Smooth muscle cell (in vitro differentiated cells): Measurements from ENCODE around the gene FBXW8. TPM values are rescaled to one million over a fixed set of nuclear protein-coding genes. Genes with fewer than 3 reads are reported as not detected.

Experiments
- DNase-seq: peaks from one replicate; lab custom pipeline; 2025; ENCODE audit not compliant: unreplicated experiment; lab: John Stamatoyannopoulos, UW
- H2AFZ ChIP-seq: fragments of 200-600 bp; sonication (generic); 2 replicates; pipeline ENCODE4 v1.6.0; 2016; ENCODE audit warnings: antibody characterized with exemption, low read depth, mild to moderate bottlenecking
- H3F3A ChIP-seq: fragments of 200-600 bp; sonication (generic); 2 replicates; pipeline ENCODE4 v1.6.0; 2017; ENCODE audit warnings: antibody characterized with exemption, low read depth
- H3K27ac ChIP-seq: fragments of 200-600 bp; sonication (generic); 2 replicates; pipeline ENCODE4 v1.5.1; 2016; ENCODE audit warnings: low read depth, mild to moderate bottlenecking
- H3K27me3 ChIP-seq: fragments of 200-600 bp; sonication (generic); 2 replicates; pipeline ENCODE4 v1.6.1; 2016; ENCODE audit warnings: low read depth, mild to moderate bottlenecking
- H3K36me3 ChIP-seq: fragments of 200-600 bp; sonication (generic); 2 replicates; pipeline ENCODE4 v1.5.1; 2016; ENCODE audit warnings: low read depth
- H3K4me1 ChIP-seq: fragments of 200-600 bp; sonication (generic); 2 replicates; pipeline ENCODE4 v1.5.1; 2016; ENCODE audit warnings: low read depth
- H3K4me2 ChIP-seq: fragments of 200-600 bp; sonication (generic); 2 replicates; pipeline ENCODE4 v1.6.0; 2016; ENCODE audit warnings: mild to moderate bottlenecking
- H3K4me3 ChIP-seq: fragments of 200-600 bp; sonication (generic); 2 replicates; pipeline ENCODE4 v1.5.1; 2016; ENCODE audit warnings: mild to moderate bottlenecking
- H3K79me2 ChIP-seq: fragments of 200-600 bp; sonication (generic); 2 replicates; pipeline ENCODE4 v1.6.0; 2016; ENCODE audit warnings: low read depth, mild to moderate bottlenecking
- H3K9ac ChIP-seq: fragments of 200-600 bp; sonication (generic); 2 replicates; pipeline ENCODE4 v1.6.0; 2016; ENCODE audit warnings: low read depth
- H3K9me3 ChIP-seq: fragments of 200-600 bp; sonication (generic); replicated peaks from 2 replicates; pipeline ENCODE4 v1.5.1; 2016; ENCODE audit warnings: low read depth
- H4K20me1 ChIP-seq: fragments of 200-600 bp; sonication (generic); 2 replicates; pipeline ENCODE4 v1.6.0; 2016; ENCODE audit warnings: low read depth
- WGBS: methylation state at CpG from one replicate; pipeline ENCODE4 v1.1.7; 2016; ENCODE audit warnings: low lambda C conversion rate; 5-methylcytosine and 5-hydroxymethylcytosine counted together
- polyA plus RNA-seq: library from polyadenylated mRNA; unstranded; fragments of >200 nt; fragmentation: Nextera tagmentation; extraction: Ambion mirVana; gene quantifications from 2 replicates; pipeline ENCODE4 v1.2.1, GENCODE V29; 2016
- total RNA-seq: library from RNA; depleted of rRNA; stranded (reverse); fragments of >200 nt; gene quantifications from 2 replicates; pipeline ENCODE4 v1.2.3, GENCODE V29; 2014
- TF ChIP-seq, protein P1 (sequence below): fragments of 200-600 bp; sonication (generic); IDR thresholded peaks from 2 replicates; pipeline ENCODE4 v1.5.1; 2017; ENCODE audit warnings: borderline replicate concordance, mild to moderate bottlenecking, antibody characterized with exemption; ENCODE audit not compliant: insufficient read depth, poor library complexity, severe bottlenecking

The FBXW8 gene
- total and polyA plus RNA-seq, 2 experiments from 2014 or later = 16.9 to 18.3 TPM

DNA sequence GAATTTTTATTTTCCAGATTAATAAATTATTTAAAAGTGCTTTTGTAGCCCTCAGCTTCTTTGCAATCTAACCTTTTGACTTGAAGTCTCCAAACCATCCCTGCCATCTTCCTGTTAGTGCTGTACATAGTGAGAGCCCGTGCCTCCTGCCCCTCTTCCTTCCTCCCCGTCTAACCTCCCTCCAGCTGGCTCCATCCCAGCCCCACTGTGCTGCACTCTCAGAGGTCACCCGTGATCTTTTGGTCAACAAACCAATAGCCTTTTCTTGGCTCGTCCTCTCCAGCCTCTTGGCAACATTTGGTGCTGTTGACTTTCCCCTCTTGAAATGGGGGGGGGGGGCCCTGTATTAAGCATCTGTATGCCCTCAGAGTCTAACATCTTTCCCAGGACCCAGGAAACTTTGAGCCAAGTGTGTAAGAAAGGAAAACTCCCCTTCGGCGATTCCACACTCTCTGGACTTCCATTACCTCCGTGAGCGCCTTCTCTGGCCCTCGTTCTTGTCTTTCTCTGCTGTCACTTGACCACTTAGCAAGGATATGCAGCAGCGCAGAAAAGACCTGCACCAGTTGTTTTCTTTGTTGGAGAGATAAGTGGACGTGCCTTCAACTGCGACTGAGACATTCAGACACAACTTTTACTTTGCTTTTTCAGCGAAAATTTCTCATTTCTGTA is 44.1 kb downstream of the FBXW8 start:
- Histone ChIP-seq H3K36me3 (no peaks in the 10 kb centered on the region), H4K20me1 (peaks cover 72% of the 10 kb centered on the region)
- no peak for DNase-seq

GRCh38 chr12:116955382-116956021 is 44.8 kb downstream of the FBXW8 start:
- Histone ChIP-seq H3K27ac (no peak overlapping the region), H3F3A (no peaks in the 10 kb centered on the region), H3K4me3 (no peak overlapping the region), H3K36me3 (no peaks in the 10 kb centered on the region), H2AFZ (no peak overlapping the region), H3K4me1 (no peaks in the 10 kb centered on the region), H3K79me2 (no peaks in the 10 kb centered on the region), H3K9me3 (no peaks in the 10 kb centered on the region), H3K4me2 (no peak overlapping the region), H3K27me3 (no peaks in the 10 kb centered on the region), H3K9ac (no peak overlapping the region), H4K20me1 (peaks cover 72% of the 10 kb centered on the region)
- TF ChIP-seq, protein P1, sequence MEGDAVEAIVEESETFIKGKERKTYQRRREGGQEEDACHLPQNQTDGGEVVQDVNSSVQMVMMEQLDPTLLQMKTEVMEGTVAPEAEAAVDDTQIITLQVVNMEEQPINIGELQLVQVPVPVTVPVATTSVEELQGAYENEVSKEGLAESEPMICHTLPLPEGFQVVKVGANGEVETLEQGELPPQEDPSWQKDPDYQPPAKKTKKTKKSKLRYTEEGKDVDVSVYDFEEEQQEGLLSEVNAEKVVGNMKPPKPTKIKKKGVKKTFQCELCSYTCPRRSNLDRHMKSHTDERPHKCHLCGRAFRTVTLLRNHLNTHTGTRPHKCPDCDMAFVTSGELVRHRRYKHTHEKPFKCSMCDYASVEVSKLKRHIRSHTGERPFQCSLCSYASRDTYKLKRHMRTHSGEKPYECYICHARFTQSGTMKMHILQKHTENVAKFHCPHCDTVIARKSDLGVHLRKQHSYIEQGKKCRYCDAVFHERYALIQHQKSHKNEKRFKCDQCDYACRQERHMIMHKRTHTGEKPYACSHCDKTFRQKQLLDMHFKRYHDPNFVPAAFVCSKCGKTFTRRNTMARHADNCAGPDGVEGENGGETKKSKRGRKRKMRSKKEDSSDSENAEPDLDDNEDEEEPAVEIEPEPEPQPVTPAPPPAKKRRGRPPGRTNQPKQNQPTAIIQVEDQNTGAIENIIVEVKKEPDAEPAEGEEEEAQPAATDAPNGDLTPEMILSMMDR = no peak
- no peak for DNase-seq
- WGBS = 83% methylated on average over 4 of the region's 4 CpGs

More for the DNA sequence above, 44.1 kb downstream of the FBXW8 start:
- Histone ChIP-seq H3K79me2 (no peaks in the 10 kb centered on the region), H3K4me2 (no peak overlapping the region), H3K27me3 (no peaks in the 10 kb centered on the region), H3K4me3 (no peak overlapping the region), H2AFZ (no peak overlapping the region), H3K9ac (no peak overlapping the region), H3K27ac (no peak overlapping the region), H3K9me3 (no peaks in the 10 kb centered on the region), H3F3A (no peaks in the 10 kb centered on the region), H3K4me1 (no peaks in the 10 kb centered on the region)
- WGBS = 91% methylated on average over 13 of the region's 13 CpGs
- TF ChIP-seq, protein P1 = no peak

DNA sequence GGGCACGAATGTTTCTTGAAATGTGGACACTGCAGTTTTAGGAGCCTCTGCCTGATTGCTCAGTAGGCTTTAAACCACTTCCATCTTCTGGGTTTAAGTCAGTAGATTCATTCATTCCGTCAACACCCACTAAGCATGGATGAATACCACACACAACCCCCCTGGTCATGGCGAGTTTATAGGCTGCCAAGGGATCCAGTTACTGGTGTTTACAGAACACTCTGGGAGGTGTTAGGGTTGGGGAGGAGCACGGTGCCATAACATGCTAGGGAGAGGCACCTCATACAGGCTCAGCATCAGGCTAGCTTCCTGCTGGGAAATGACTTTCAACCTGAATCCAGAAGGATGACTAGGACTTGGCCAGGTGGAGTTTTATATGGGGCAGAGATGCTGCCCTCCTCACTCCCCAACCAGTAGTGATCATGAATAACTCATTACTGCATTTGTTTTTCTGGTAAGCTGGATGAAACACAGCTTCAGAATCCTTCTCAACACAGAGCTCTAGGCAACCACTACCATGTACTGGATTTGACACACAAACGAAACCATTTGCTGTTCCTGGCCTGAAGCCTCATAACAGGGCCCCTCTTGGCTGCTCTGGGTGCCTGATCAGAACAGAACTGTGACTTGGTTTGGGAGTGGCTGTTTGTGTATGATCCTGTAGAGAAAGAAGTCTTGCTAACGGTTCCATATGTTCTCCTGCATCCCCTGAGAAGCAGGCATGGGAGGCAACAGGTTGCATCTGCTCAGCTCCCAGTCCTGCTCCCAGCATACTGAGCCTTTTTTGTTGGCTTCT is 47.9 kb downstream of the FBXW8 start:
- H3K36me3 ChIP-seq = no peaks in the 10 kb centered on the region
- peaks cover 91% of the 10 kb centered on the region for H4K20me1 ChIP-seq
- H3K4me2 ChIP-seq = no peak overlapping the region
- TF ChIP-seq, protein P1 = no peak
- H3K4me3 ChIP-seq = no peak overlapping the region
- no peak overlapping the region for H3K9ac ChIP-seq
- no peaks in the 10 kb centered on the region for H3F3A ChIP-seq
- H3K27me3 ChIP-seq = no peaks in the 10 kb centered on the region
- peaks cover 10% of the 10 kb centered on the region for H3K4me1 ChIP-seq
- 71% methylated on average over 6 of the region's 6 CpGs for WGBS
- no peaks in the 10 kb centered on the region for H3K9me3 ChIP-seq
- H3K27ac ChIP-seq = no peak overlapping the region
- no peaks in the 10 kb centered on the region for H3K79me2 ChIP-seq
- no peak overlapping the region for H2AFZ ChIP-seq
- DNase-seq = no peak
